A549 (cell line): Measurements from ENCODE around the gene ERCC2. TPM values are rescaled to one million over a fixed set of nuclear protein-coding genes. Genes with fewer than 3 reads are reported as not detected.

Source experiments
- ATOH8 ChIP-seq: fragments of 250-450 bp; sonication (Bioruptor Pico); IDR thresholded peaks from 2 replicates; pipeline ENCODE4 v1.5.0; 2020; ENCODE audit warnings: low read depth, mild to moderate bottlenecking, moderate library complexity
- CBX2 ChIP-seq: fragments of 200-600 bp; sonication (generic); IDR thresholded peaks from 2 replicates; pipeline ENCODE4 v1.6.1; 2016; ENCODE audit warnings: low read depth, mild to moderate bottlenecking, borderline replicate concordance
- CBX8 ChIP-seq: fragments of 200-600 bp; sonication (generic); IDR thresholded peaks from 2 replicates; pipeline ENCODE4 v1.6.1; 2016
- CHD2 ChIP-seq: fragments of 150-350 bp; IDR thresholded peaks from 2 replicates; pipeline ENCODE4 v1.6.1; 2014; ENCODE audit warnings: low read length; ENCODE audit not compliant: partially characterized antibody
- CHD4 ChIP-seq: fragments of 200-600 bp; sonication (generic); IDR thresholded peaks from 2 replicates; pipeline ENCODE4 v1.6.1; 2016; ENCODE audit warnings: antibody characterized with exemption, mild to moderate bottlenecking, borderline replicate concordance
- E2F6 ChIP-seq: IDR thresholded peaks from 2 replicates; pipeline ENCODE4 v1.6.1; 2012; ENCODE audit warnings: low read depth, borderline replicate concordance
- EHF ChIP-seq: fragments of 250-450 bp; sonication (Bioruptor Pico); IDR thresholded peaks from 2 replicates; pipeline ENCODE4 v1.5.0; 2020; ENCODE audit warnings: mild to moderate bottlenecking
- EHMT2 ChIP-seq: fragments of 200-600 bp; sonication (generic); IDR thresholded peaks from 2 replicates; pipeline ENCODE4 v1.6.1; 2016; ENCODE audit warnings: antibody characterized with exemption, low read depth, mild to moderate bottlenecking, moderate library complexity
- EP300 ChIP-seq, 2 experiments: fragments of >200 bp; sonication (Bioruptor Twin); formaldehyde crosslinking; IDR thresholded peaks; 2 replicates in 1 of 2; 3 replicates in 1 of 2; pipeline ENCODE4 v1.6.1; 2016 to 2017
- ESRRA ChIP-seq: fragments of 150-350 bp; IDR thresholded peaks from 2 replicates; pipeline ENCODE4 v1.6.1; 2014; ENCODE audit warnings: mild to moderate bottlenecking, low read length, borderline replicate concordance
- FOSB ChIP-seq: fragments of 250-450 bp; sonication (Bioruptor Pico); IDR thresholded peaks from 2 replicates; pipeline ENCODE4 v1.5.0; 2020; ENCODE audit warnings: mild to moderate bottlenecking, moderate library complexity
- FOSL2 ChIP-seq, 2 experiments: fragments of 450-650 bp in 1 of 2; fragments of >200 bp in 1 of 2; sonication (Bioruptor Twin) in 1 of 2; formaldehyde crosslinking; IDR thresholded peaks; 2 replicates each; pipeline versions ENCODE4 v1.5.0 to v1.6.1; 2016 to 2020; ENCODE audit warnings: mild to moderate bottlenecking in 1 of 2, moderate library complexity in 1 of 2
- FOXS1 ChIP-seq: fragments of 250-450 bp; sonication (Bioruptor Pico); IDR thresholded peaks from 2 replicates; pipeline ENCODE4 v1.5.0; 2020; ENCODE audit warnings: mild to moderate bottlenecking, moderate library complexity
- GATA3 ChIP-seq: IDR thresholded peaks from 2 replicates; pipeline ENCODE4 v1.6.1; 2012; ENCODE audit warnings: borderline replicate concordance
- HMGXB4 ChIP-seq: fragments of 250-450 bp; sonication (Bioruptor Pico); IDR thresholded peaks from 2 replicates; pipeline ENCODE4 v1.5.0; 2021; ENCODE audit warnings: mild to moderate bottlenecking, moderate library complexity, borderline replicate concordance
- HOXA7 ChIP-seq: fragments of 250-450 bp; sonication (Bioruptor Pico); IDR thresholded peaks from 2 replicates; pipeline ENCODE4 v1.5.0; 2020; ENCODE audit warnings: mild to moderate bottlenecking, moderate library complexity
- HOXB13 ChIP-seq: fragments of 250-450 bp; sonication (Bioruptor Pico); IDR thresholded peaks from 2 replicates; pipeline ENCODE4 v1.5.0; 2020; ENCODE audit warnings: low read depth, mild to moderate bottlenecking, moderate library complexity
- JUN ChIP-seq, 2 experiments: fragments of >200 bp; sonication (Bioruptor Twin); formaldehyde crosslinking; IDR thresholded peaks; 2 replicates in 1 of 2; 3 replicates in 1 of 2; pipeline ENCODE4 v1.6.1; 2016 to 2017
- JUNB ChIP-seq: fragments of >200 bp; sonication (Bioruptor Twin); formaldehyde crosslinking; IDR thresholded peaks from 2 replicates; pipeline ENCODE4 v1.6.1; 2016
- MAFK ChIP-seq: fragments of 450-650 bp; IDR thresholded peaks from 2 replicates; pipeline ENCODE4 v1.6.1; 2014; ENCODE audit not compliant: partially characterized antibody
- MAX ChIP-seq: IDR thresholded peaks from 2 replicates; pipeline ENCODE4 v1.6.1; 2012
- MAZ ChIP-seq: fragments of 150-350 bp; IDR thresholded peaks from 2 replicates; pipeline ENCODE4 v1.6.1; 2014; ENCODE audit warnings: antibody characterized with exemption, low read depth, low read length, borderline replicate concordance
- MYC ChIP-seq: IDR thresholded peaks from 2 replicates; pipeline ENCODE4 v1.6.1; 2012; ENCODE audit warnings: mild to moderate bottlenecking, inconsistent platforms, low read length, improper control_type of control experiment, borderline replicate concordance
- PHF8 ChIP-seq: fragments of 200-600 bp; sonication (generic); IDR thresholded peaks from 2 replicates; pipeline ENCODE4 v1.6.1; 2016; ENCODE audit warnings: low read depth, mild to moderate bottlenecking, antibody characterized with exemption, moderate library complexity, borderline replicate concordance
- POLR2A ChIP-seq: IDR thresholded peaks from 2 replicates; pipeline ENCODE4 v1.6.1; 2012; ENCODE audit warnings: mild to moderate bottlenecking, low read length
- POLR2AphosphoS2 ChIP-seq: conservative IDR thresholded peaks from 2 replicates; pipeline ENCODE4 v1.6.1; 2012; ENCODE audit warnings: low read length, improper control_type of control experiment, inconsistent platforms
- RARB ChIP-seq: fragments of 250-450 bp; sonication (Bioruptor Pico); IDR thresholded peaks from 2 replicates; pipeline ENCODE4 v1.8.0; 2021; ENCODE audit warnings: mild to moderate bottlenecking, moderate library complexity
- RCOR1 ChIP-seq: fragments of 150-350 bp; IDR thresholded peaks from 2 replicates; pipeline ENCODE4 v1.6.1; 2014; ENCODE audit warnings: antibody characterized with exemption, low read length, low read depth
- SMC3 ChIP-seq: fragments of >200 bp; sonication (Bioruptor Twin); formaldehyde crosslinking; IDR thresholded peaks from 3 replicates; pipeline ENCODE4 v1.6.1; 2018; ENCODE audit warnings: inconsistent platforms
- TFCP2L1 ChIP-seq: fragments of 250-450 bp; sonication (Bioruptor Pico); IDR thresholded peaks from 2 replicates; pipeline ENCODE4 v1.5.0; 2021; ENCODE audit warnings: mild to moderate bottlenecking
- TP53 ChIP-seq: fragments of 250-450 bp; sonication (Bioruptor Pico); IDR thresholded peaks from 2 replicates; pipeline ENCODE4 v1.5.0; 2021; ENCODE audit warnings: mild to moderate bottlenecking, moderate library complexity
- ZC3H11A ChIP-seq: fragments of 450-650 bp; IDR thresholded peaks from 2 replicates; pipeline ENCODE4 v1.6.1; 2014; ENCODE audit warnings: antibody characterized with exemption, mild to moderate bottlenecking
- ZNF302 ChIP-seq: fragments of 250-450 bp; sonication (Bioruptor Pico); IDR thresholded peaks from 2 replicates; pipeline ENCODE4 v1.9.0; 2021; ENCODE audit warnings: inconsistent platforms, mild to moderate bottlenecking, moderate library complexity
- ZSCAN20 ChIP-seq: fragments of 250-450 bp; sonication (Bioruptor Pico); IDR thresholded peaks from 2 replicates; pipeline ENCODE4 v1.8.0; 2022; ENCODE audit warnings: mild to moderate bottlenecking, moderate library complexity
- polyA plus RNA-seq, 4 experiments: library from polyadenylated mRNA; depleted of rRNA in 3 of 4; stranded (reverse); fragments of >200 nt; fragmentation: RNase III in 1 of 4; extraction: RNeasy Plus Mini Kit Qiagen cat#74134 plus additional on column Dnase treatment in 1 of 4; gene quantifications; 2 replicates in 3 of 4; 3 replicates in 1 of 4; pipeline ENCODE4 v1.2.3, GENCODE V29; 2011 to 2017
- TF ChIP-seq, protein P1 (sequence below): IDR thresholded peaks from 2 replicates; pipeline ENCODE4 v1.6.1; 2012
- TF ChIP-seq, protein P2 (sequence below): fragments of >200 bp; sonication (Bioruptor Twin); formaldehyde crosslinking; IDR thresholded peaks from 3 replicates; pipeline ENCODE4 v1.6.1; 2016

Gene ERCC2
- polyA plus RNA-seq, 2 of the 4 experiments (the other 2 are of a cell fraction), result 12.9 to 19.8 TPM

- 0 out of 2 replicates have a peak, but pooled peaks have one; percentile 22 for TF ChIP-seq MAZ
- TF ChIP-seq CHD4, result no peak
- no peak for TF ChIP-seq CBX8
- TF ChIP-seq TFCP2L1 (CRISPR knock-in tag), result peak; percentile 26; the same call in 1 of the 2 replicates
- peak; percentile 94 for TF ChIP-seq MYC
- 0 out of 2 replicates have a peak, but pooled peaks have one; percentile 36 for TF ChIP-seq FOSB (CRISPR knock-in tag)
- no peak for TF ChIP-seq FOSL2 (IDR thresholded peaks at IDR 0.05)
- peak; percentile 51; the same call in 1 of the 2 replicates for TF ChIP-seq FOSL2 (CRISPR knock-in tag; IDR thresholded peaks at IDR 0.05)
- TF ChIP-seq CHD2, result no peak
- no peak; a peak in 1 of 5 replicates for TF ChIP-seq EP300 (IDR thresholded peaks at IDR 0.05)
- 0 out of 2 replicates have a peak, but pooled peaks have one; percentile 61 for TF ChIP-seq HOXA7 (CRISPR knock-in tag)
- TF ChIP-seq ZNF302, result no peak
- TF ChIP-seq TP53 (CRISPR knock-in tag), result peak; percentile 58; the same call in 1 of the 2 replicates
- no peak for TF ChIP-seq CBX2
- peak; percentile 80 to 92; a peak in 4 of 5 replicates for TF ChIP-seq JUN (IDR thresholded peaks at IDR 0.05)
- TF ChIP-seq POLR2AphosphoS2, result peak; percentile 87; the same call in 1 of the 2 replicates
- TF ChIP-seq JUNB, result no peak
- TF ChIP-seq PHF8, result peak; percentile 37; the same call in 1 of the 2 replicates
- TF ChIP-seq MAX, result peak; percentile 98
- TF ChIP-seq EHF (CRISPR knock-in tag), result no peak
- TF ChIP-seq SMC3, result no peak
- no peak for TF ChIP-seq HOXB13 (CRISPR knock-in tag)
- no peak; the same call in 1 of the 2 replicates for TF ChIP-seq E2F6
- TF ChIP-seq MAFK, result no peak
- TF ChIP-seq, protein P1, sequence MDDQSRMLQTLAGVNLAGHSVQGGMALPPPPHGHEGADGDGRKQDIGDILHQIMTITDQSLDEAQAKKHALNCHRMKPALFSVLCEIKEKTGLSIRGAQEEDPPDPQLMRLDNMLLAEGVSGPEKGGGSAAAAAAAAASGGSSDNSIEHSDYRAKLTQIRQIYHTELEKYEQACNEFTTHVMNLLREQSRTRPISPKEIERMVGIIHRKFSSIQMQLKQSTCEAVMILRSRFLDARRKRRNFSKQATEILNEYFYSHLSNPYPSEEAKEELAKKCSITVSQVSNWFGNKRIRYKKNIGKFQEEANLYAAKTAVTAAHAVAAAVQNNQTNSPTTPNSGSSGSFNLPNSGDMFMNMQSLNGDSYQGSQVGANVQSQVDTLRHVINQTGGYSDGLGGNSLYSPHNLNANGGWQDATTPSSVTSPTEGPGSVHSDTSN, result peak; percentile 43
- no peak for TF ChIP-seq ZSCAN20 (CRISPR knock-in tag)
- TF ChIP-seq FOXS1, result no peak
- no peak for TF ChIP-seq ESRRA
- TF ChIP-seq EHMT2, result no peak
- TF ChIP-seq GATA3, result peak; percentile 95
- TF ChIP-seq RCOR1, result no peak
- TF ChIP-seq ZC3H11A, result no peak
- 0 out of 2 replicates have a peak, but pooled peaks have one; percentile 12 for TF ChIP-seq ATOH8 (CRISPR knock-in tag)
- peak; percentile 93 for TF ChIP-seq POLR2A
- TF ChIP-seq, protein P2, sequence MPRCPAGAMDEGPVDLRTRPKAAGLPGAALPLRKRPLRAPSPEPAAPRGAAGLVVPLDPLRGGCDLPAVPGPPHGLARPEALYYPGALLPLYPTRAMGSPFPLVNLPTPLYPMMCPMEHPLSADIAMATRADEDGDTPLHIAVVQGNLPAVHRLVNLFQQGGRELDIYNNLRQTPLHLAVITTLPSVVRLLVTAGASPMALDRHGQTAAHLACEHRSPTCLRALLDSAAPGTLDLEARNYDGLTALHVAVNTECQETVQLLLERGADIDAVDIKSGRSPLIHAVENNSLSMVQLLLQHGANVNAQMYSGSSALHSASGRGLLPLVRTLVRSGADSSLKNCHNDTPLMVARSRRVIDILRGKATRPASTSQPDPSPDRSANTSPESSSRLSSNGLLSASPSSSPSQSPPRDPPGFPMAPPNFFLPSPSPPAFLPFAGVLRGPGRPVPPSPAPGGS, result peak; percentile 39; the same call in 1 of the 3 replicates
- TF ChIP-seq RARB (CRISPR knock-in tag), result no peak
- TF ChIP-seq HMGXB4 (CRISPR knock-in tag), result no peak
Observed at GRCh38 chr19:45406226-45407090, 36.1 kb upstream of the ERCC2 start, which contains the start of gene POLR1G (continued).
